ENCODE data around the gene FOXN1.
A peak's percentile ranks its signal among the peaks of the same experiment; 100 is the strongest.

The FOXN1 gene

GRCh38 chr17:28477928-28478327, 28.2 kb upstream of the FOXN1 start:
- no peak for DNase-seq (ENCODE audit: low read depth in 2 of 2)

DNA sequence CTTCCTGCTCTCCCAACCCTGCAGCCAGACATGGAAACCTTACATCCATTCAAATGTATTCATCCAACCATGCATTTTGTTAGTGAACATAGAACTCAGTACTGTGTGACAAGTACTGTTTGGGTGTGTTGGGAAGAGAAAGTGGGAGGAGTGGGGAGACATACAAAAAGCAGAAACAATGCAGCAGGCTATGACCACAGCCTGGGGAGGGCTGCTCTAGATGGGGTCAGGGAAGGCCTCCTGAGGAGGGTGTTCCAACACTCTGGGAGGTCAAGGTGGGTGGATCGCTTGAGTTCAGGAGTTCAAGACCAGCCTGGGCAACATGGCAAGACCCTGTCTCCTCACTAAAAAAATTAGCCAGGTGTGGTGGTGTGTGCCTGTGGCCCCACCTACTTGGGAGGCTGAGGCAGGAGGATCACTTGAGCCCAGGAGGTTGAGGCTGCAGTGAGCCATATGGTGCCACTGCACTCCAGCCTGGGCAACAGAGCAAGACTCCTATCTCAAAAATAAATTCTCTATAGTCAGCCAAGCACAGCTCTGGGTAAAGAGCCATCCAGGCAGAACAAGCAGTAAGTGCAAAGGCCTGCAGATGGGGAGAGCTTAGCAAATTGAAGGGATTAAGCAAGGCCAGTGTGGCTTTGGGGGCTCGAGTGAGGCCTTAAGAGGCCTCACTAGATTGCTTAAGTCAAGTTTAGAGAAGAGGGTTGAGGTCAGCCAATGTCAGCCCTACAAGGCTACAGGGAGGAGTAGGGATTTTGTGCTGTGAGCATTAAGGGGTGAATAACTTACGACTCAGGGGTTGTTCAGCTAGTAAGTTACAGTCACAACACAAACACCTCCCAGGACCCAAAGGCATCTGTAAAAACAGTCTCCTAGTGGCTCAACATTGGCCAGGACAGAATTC, 27.2 kb upstream of the FOXN1 start:
- DNase-seq (ENCODE audit: low read depth in 2 of 2) = no peak

- DNase-seq (ENCODE audit: low read depth in 2 of 2) = no peak
Measured at GRCh38 chr17:28480278-28480677, 25.9 kb upstream of the FOXN1 start.

DNA sequence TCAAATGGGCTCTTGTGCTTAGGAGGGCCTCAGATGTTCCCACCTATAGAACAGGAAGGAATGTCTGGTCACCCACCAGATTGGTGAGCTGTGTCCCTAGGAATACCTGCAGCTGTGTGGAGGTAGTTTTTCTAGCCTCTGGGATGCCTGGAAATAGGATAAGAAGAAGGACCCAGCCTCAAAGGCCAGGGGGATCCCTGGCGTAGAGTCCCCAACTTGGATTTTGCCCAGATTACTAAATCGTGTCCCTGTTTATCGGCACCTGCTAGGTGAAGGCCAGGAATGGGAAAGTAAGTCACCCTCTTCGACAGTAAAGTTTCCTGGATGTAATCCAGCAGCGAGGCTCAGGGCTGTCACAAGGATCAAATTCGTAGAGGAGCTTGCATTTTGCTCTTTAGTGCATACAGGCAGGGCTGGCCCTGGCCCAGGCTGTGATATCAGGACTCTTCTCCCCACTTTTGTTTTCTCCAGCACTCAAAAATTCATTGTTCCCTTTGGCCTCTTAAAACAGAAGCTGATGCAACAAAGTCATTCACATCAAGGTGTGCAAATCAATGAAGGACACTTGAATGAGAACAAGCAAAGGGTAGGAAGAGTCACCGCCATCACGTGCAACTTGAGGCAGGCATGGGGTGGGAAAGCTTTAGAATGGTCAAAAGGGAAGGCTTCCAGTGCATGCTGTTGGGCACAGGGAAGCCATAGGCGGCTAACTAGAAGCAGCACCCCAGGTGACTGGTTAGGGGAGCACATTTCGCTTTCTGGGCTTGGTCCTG, 25.2 kb upstream of the FOXN1 start:
- DNase-seq (ENCODE audit: low read depth in 2 of 2) = no peak

DNA sequence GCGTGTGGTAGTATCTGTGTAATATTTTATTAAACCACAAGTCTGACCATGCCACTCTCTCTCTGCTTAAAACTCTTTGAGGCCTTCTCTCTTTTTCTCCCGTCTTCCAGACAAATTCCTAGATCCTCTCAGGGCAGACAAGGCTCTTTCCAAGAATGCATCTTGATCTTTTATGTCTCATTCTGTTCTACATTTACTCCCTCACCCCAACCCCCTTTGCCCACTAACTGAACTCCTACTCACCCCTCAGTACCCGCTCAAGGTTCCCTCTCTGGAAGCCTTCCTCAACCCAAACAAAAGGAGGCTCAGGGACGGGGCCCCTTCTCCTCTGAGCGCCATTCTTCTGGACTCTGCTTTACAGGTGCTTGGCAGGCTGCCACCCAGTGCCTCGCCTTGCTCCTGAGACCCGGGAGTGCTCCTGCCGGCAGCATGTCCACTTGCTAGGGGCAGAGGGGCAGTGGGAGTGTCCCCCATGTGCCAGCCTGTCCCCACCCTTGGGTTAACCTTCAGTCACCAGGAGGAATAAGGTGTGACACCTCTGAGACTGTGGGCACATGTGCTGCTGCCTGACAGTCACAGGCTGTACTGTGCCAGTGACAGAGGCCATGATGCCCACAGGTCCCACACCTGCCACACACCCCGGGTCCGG, 23.5 kb upstream of the FOXN1 start:
- DNase-seq (ENCODE audit: low read depth in 2 of 2) = no peak

- no peak for DNase-seq (ENCODE audit: low read depth in 2 of 2)
Measured at GRCh38 chr17:28484296-28484695, 21.9 kb upstream of the FOXN1 start.

DNA sequence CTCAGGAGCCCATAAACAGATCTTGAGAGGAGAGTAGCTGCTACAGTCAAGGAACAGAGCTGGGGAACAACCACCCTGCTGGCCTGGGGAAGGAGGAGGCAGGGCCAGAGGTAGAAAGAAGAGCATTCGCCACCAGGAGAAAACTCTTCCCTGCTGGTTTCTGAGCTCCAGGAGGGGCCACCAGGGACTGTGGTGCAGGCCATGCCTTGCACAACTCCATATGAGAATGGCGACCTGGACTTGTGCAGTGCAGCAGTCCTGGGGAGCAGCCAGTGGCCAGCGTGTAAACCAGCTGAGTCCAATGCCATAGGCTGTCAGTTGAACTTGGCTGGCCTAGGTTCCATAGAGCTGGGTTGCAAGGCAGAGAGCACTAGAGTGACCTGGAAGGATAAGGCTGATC, 21.1 kb upstream of the FOXN1 start:
- no peak for DNase-seq (ENCODE audit: low read depth in 2 of 2)

DNA sequence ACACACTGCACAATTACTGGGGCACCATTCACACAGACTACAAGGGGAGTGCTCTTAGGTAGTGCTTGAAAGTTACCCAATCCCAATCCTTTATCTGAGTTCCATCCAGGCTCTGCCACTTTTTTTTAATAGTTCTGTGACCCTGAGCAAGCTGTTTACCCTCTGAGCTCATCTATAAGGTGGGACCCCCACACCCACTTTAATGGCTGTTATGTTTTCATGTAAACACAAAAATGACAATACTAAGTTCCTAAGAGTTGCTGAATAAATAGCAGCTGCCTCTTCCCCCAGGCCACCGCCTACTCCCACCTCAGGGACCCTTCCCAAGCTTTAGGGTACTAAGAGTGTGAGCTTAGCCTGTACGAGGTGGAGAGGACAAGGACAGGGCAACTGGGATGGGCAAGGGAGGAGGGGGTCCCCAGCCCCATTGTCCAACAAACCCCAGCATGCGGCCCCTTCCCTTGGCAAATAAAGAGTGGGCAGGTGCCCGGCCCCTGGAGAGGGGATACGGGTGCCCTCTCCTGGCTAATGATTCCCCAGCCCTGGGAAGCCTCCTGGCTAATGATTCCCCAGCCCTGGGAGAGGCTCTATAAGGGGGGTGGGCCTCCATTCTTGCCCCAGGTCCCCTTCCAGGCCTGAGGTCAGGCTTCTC, 18.1 kb upstream of the FOXN1 start:
- no peak for DNase-seq (ENCODE audit: low read depth in 2 of 2)

DNA sequence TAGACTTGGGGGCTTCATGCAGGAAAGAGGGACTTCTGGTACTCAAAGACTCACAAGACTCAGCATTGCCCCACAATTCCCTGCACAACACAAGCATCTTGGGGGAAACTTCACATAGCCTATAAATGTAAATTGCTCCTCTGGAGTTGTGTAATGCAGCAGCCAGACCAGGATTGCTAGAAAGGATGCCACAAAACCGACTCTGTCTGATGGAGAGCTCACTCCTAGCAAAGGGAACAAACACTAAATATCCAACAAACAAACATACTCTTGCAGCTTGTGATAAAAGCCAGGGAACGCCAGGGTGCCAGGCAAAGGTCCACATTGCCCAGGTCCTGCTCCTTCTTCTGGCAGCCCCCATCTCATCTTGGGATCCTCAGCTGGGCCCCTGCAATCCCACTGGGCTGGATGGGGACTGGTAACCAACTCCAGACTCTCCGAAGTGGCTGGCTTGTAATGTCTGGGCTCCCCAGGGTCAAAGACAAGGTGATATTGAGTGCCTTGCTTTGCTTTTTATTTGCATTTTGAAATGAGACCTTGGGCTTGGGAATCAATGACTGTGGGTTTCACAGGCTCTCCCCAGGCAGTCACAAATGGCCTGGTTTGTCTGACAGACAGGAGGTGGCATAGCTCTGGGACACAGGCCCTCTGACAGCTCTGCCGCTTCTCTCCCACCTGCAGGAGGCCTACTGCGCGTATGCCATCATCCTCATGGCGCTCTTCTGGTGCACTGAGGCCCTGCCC, 17.4 kb upstream of the FOXN1 start:
- no peak for DNase-seq (ENCODE audit: low read depth in 2 of 2)

- DNase-seq (ENCODE audit: low read depth in 2 of 2) = no peak
Measured at GRCh38 chr17:28491286-28491685, 14.9 kb upstream of the FOXN1 start.

- no peak for DNase-seq (ENCODE audit: low read depth in 2 of 2)
Measured at GRCh38 chr17:28491860-28492259, 14.3 kb upstream of the FOXN1 start.

- no peak for DNase-seq (ENCODE audit: low read depth in 2 of 2)
Measured at GRCh38 chr17:28492352-28493310, 13.5 kb upstream of the FOXN1 start.

DNA sequence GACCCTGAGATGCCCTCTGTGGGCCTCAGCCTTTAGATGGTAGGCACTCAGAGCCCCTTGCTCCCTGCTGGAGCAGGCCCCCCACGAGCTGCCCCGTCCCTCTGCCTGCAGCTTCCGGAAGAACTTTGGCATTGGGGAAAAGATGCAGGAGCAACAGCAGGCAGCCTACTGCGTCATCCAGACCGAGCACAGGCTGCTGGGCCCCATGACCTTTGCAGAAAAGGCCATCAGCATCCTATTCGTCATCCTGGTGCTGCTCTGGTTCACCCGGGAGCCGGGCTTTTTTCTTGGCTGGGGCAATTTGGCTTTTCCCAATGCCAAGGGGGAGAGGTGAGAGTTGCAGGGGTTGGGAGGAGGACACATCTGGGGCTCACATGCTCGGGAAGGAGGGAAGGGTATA, 12.7 kb upstream of the FOXN1 start:
- DNase-seq (ENCODE audit: low read depth in 2 of 2) = no peak

GRCh38 chr17:28494445-28495188, 11.5 kb upstream of the FOXN1 start:
- peak; percentile 66 to 72 for DNase-seq (ENCODE audit: low read depth in 2 of 2)

DNA sequence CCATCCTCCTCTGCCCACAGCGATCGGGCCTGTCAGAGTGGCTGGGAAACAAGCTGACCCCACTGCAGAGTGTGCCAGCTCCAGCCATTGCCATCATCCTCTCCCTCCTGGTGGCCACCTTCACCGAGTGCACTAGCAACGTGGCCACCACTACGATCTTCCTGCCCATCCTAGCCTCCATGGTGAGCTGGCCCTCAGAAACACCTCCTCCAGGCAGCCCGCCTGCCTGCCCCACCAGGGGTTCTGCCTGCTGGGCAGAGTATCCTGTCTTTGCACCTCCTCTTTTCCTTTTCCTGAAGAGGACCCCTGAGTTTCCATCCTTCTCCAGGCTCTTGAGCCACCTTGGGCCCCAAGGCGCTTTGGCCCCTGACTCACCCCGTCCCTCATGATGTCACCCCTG, 10.5 kb upstream of the FOXN1 start:
- DNase-seq (ENCODE audit: low read depth in 2 of 2) = no peak

DNA sequence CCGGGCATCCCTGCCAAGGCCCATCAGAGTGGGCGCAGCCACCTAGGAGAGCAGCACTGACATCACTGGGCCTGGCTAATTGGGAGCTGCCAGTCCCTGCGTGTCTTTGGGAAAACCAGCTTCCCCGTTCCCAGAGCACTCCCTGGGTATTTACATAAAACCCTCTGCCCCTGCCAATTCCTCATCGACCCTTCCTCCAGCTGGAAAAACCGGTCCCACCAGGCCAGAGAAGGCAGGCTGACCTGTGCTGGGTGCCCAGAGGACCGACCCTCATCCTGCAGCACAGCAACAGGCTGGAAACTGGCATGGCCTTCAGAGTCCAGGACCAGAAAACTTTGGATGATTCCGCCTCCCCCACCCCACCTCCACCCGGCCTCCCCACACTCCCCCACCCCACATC, 8.2 kb upstream of the FOXN1 start:
- no peak for DNase-seq (ENCODE audit: low read depth in 2 of 2)

DNA sequence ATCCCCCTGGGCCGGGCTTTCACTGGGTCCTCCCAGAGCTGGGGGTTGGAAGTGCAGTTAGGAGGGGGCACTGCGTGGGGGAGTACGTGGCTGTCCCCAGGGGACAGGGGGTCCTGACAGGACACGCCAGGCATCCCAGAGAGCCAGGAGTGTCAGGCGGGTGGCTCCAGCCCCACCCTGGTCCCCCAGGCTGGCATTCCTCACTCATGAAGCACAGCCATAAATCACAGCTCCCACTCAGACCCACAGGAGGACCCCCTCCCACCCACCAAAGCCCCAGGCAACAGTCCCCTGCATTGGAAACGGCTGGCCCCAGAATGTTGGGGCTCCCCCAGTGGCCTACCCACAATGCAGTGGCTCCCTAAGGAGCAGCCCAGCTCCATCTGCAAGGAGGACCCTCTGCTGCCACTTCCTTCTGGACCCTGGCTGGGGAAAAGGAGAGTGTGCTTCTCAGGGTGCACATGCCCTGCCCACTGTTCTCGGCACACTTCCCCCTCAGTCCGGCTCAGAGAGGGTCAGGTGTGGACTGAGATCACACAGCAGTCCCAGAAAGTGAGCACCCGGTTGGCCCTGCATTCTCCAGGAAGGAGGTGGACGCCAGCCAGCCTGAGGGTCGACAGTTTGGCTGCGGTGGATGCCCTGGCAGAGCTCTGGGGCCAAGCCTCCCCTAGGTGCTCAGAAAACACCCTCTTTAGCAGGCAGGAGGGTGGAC, 7.3 kb upstream of the FOXN1 start:
- no peak for DNase-seq (ENCODE audit: low read depth in 2 of 2)

- DNase-seq (ENCODE audit: low read depth in 2 of 2) = no peak
Measured at GRCh38 chr17:28499364-28499664, 6.8 kb upstream of the FOXN1 start.

Data from stimulated activated CD8-positive, alpha-beta memory T cell treated with anti-CD3 and anti-CD28 coated beads, Interleukin-2, amount 100 ng/mL, for 48 hours (primary cell).